Activated CD4-positive, CD25-positive, alpha-beta regulatory T cell treated with anti-CD3 and anti-CD28 coated beads, Interleukin-2, amount 50 U/mL, for 24 hours (primary cell): ENCODE data around the gene MYBPC2.

Experiments
- ATAC-seq, 2 donors: fragments of 150-1000 bp; cut with Tn5 transposase; one replicate each; pipeline ENCODE4 v1.10.0; 2021; ENCODE audit warnings: mild to moderate bottlenecking in 1 of 2, moderate library complexity in 1 of 2

Gene MYBPC2

DNA sequence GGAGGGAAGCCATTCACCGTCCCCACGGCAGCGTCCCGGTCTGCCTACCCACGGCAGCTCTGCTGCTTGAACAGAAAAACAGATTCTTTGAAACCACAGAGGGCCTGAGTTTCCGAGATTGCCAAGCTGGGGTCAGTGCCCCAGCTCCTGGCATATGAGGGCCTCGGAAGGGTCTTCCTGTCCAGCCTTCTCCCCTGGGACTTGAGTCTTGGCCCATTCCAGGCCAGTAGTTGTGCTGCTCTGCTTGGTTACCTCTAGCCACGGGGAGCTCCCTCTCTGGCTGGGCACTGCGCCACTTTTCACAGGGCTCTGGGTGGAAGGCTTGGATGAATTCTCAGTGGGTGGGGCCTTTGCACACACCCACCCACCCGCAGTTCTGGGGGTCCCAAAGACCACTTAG lies 22.6 kb upstream of the MYBPC2 start:
- no peak for ATAC-seq

DNA sequence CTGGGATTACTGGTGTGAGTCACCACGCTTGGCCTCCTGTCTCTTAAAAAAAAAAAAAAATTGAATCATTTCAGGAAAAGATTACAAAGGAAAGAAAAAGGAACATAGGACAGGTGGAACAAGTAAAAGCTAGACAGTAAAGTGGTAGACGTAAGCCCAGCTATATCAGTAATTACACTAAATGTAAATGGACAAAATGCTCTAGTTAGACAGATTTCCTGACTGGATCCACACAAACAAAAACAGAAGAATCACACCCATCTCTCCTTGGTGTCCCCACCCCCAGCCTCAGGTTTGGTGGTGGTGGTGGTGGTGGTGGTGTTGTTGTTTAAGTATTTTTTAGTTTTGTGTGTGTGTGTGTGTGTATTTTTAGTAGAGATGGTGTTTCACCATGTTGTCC lies 20.3 kb upstream of the MYBPC2 start:
- ATAC-seq: no peak

DNA sequence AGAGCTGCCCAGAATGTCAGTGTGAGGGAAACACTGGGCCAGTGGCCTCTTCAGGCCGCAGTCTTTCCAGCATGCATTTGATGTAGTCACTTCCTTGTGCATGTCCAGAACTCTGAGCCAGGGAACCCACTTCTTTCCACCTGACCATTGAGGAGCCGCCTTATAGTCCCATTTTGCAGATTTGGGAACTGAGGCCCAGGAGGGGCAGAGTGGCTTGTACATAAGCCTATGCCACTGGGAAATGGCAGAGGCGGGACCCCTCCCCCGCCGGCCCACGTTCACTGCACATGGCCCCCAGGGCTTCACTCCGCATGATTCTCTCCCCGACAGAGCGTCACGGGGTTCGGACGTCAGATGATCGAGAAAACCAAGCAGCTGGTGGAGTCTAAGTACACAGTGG lies 19.6 kb upstream of the MYBPC2 start:
- ATAC-seq: no peak

DNA sequence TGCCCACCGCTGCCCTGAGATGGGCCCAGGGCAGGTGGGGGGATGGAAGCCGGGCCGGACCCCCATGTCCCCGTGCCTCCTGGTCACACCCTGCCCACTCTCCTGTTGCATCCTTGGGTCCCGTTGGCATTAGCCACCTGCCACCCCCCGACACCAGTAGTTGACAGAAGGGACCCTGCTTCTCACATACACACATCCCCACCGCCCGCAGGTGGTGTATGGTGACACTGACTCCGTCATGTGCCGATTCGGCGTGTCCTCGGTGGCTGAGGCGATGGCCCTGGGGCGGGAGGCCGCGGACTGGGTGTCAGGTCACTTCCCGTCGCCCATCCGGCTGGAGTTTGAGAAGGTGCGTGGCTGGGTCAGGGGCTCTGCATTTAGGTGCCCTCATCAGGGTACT lies 19.2 kb upstream of the MYBPC2 start:
- ATAC-seq: no peak

DNA sequence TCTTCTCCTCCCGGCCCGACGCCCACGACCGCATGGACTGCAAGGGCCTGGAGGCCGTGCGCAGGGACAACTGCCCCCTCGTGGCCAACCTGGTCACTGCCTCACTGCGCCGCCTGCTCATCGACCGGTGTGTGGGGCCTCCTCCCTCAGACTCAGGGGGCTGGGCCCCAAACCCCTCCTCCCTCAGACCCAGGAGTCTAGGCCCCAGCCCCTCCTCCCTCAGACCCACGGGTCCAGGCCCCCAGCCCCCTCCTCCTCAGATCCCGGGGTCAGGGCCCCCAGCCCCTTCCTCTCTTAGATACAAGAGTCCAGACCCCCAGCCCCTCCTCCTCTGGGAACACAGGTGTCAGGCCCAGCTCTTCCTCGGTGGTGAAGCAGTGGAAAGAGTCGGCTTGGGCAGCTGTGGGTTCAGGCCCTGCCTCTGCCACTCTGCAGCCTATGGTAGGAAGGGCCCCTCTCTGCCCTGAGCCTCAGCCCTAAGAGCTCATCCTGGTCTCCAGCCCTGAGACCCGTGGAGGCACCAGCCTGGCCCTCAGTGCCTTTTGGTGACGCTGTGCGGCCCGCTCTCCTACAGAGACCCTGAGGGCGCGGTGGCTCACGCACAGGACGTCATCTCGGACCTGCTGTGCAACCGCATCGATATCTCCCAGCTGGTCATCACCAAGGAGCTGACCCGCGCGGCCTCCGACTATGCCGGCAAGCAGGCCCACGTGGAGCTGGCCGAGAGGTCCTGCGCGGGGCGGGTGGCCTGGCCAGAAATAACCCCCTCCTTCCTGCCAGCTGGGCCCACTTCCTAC lies 17.6 kb upstream of the MYBPC2 start:
- ATAC-seq: peak; percentile 69 to 76

DNA sequence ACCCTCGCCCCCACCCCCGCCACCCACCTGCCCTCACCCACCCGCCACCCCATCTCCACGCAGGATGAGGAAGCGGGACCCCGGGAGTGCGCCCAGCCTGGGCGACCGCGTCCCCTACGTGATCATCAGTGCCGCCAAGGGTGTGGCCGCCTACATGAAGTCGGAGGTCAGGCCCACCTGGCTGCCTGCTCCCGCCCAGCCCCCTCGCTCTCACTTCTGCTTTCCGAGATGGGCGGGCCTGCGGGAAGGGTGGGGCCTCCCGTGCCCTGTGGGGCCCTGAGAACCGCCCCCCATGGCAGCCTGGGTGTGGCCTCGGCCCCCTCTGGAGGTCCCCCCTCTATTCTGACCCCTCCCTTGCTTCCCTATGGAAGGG lies 17.0 kb upstream of the MYBPC2 start:
- ATAC-seq: peak; percentile 20 to 31

DNA sequence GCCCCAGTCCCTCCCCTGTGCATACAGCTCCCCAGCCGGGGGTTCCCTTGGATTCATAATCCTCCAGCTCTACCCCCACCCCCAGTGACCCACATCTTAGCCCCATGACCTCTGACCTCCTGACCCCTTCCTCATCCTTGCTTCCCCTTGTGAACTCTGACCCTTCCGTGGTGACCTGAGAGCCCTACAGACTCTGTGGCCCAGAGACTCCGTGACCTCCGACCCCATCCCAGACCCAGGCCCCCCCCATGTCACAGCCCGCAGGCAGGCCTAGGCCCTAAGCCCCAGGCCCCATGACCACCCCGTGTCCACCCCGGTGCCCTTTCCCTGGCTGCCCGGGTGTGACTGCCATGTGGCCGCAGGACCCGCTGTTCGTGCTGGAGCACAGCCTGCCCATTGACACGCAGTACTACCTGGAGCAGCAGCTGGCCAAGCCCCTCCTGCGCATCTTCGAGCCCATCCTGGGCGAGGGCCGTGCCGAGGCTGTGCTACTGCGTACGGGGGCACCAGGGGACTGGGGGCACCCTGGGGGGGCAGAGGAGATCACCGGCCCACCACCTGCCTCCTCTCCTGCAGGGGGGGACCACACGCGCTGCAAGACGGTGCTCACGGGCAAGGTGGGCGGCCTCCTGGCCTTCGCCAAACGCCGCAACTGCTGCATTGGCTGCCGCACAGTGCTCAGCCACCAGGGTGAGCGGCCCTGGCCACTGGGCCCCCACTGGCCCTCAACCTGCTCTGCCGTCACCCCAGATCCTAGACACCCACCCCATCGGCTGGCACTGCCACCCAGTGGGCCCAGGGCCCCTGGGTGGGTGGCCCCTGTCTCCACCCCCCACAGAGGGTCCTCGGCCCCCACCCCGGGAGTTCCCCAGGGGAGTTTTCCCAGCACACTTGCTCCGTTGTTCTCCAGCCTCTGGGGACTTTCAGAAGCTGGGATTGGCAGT lies 16.4 kb upstream of the MYBPC2 start:
- no peak for ATAC-seq

DNA sequence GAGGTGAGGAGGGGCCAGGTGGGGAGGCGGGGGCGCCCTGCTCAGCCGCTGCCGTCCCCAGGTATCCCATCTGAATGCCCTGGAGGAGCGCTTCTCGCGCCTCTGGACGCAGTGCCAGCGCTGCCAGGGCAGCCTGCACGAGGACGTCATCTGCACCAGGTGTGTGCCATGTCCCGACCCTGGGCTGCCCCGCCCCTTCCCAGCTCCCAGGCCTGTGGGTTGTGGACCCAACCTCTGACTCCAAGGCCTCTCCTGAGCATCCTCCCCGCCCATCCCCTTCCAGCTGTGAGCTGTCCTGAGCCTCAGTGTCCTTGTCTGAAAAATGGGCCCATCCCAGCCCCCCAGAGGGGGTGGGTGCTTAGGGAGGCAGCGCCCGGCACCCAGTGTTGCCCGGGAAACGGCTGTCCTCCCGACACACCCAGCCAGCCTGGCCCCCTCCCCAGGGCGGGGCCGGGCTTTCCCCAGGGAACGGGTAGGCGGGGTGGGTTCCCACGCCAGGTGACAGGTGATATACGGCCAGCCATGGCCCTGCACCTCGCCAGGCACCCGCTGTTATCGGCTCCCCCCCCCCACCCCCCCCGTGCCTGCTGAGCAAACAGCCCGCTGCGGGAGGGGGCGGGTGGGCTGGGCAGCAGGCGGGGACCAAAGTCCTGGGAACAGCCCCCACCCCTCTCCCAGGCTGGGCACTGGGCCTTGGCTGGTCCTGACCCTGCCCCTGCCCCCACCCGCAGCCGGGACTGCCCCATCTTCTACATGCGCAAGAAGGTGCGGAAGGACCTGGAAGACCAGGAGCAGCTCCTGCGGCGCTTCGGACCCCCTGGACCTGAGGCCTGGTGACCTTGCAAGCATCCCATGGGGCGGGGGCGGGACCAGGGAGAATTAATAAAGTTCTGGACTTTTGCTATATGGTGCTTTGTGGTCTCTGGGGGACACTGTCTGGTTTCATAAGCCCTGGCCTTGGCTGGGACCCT lies 15.3 kb upstream of the MYBPC2 start:
- no peak for ATAC-seq

DNA sequence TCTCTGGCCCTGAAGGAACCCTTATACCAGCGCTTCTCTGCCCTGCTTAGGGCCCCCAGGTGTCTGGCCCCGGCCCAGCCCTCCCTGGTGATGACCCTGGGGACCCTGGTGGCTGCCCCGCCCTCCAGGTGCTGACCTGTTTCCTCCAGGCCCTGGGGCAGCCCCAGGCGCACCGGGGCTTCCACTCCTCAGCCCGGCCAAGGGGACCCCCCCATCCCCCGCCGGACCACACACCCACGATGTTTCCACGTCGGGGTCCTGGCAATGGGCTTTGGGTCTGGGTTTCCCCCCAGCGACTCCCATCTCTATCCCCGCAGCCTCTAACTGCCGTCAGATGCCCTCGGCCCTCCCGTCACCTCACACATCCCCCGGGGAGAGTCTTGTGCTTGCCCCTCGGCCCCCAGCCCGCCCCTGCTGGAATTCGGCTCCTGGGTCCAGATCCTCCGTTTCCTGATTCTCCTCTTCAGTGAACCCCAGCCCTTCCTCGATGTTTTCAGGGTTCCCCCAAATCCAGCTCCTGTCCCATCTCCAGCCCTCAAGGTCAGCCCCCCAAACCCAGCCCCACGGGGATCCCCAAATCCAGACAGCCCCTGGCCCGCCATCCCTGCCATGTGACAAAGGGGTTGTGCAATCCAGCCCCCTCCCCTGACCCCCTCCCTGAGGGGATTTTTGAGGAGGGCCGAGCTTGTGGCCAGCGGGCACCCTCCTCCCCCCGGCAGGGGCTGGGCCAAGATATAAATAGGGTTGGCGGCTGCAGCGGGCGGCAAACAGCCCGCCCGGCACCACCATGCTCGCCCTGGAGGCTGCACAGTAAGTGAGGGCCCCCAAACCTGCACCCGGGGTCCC lies 14.3 kb upstream of the MYBPC2 start, which contains the start of gene SPIB:
Gene SPIB (plus strand): TSS at position 763 of the 846 bp plus-strand sequence. CDS start 25 bp downstream, at position 788.
- ATAC-seq: no peak

DNA sequence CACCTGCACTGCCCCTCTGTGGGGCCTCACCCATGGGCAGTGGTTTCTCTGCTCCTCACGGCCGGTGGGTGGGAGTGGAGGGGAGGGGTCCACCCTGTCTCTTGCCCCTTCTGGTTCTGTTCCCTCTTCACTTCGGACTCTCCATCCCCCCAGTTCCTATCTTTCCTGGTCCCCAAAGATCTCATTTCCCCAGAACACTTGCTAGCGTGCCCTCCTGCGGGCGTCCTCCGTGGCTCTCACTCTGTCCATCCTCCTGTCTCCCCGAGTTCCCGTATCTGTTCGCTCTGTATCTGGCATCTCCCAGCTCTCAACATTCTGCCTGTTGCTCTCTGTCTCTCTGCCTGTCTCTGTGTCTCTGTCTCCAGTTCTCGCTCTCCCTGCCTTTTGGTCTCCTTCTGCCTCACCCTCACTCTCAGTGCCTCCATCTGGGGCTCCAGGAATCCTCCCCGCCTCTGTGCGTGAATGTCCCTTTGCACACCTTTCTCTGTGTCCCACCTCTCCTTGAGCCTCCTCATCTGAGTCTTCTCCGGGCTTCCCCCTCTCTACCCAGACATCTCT lies 13.6 kb upstream of the MYBPC2 start:
- ATAC-seq: no peak

DNA sequence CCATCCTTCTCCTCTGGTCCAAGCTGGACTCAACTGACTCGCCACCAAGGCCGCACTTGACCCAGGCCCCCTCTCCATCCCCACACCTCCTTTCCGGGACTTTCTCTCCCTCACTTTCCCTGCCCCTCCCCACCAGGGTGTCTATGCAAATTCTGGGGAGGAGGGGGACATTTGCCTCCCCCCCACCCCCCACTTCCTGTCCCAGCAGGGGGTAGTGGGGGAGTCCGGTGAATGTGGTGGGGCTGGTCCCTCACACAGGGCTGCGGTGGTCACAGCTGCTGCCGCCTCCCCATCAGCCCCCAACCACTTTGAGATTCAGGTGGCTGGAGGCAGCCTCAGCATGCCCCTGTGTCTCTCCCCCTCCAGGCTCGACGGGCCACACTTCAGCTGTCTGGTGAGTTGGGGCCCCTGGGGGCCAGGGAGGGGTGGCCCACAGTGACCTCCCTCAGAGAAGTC lies 13.1 kb upstream of the MYBPC2 start:
- ATAC-seq: no peak

DNA sequence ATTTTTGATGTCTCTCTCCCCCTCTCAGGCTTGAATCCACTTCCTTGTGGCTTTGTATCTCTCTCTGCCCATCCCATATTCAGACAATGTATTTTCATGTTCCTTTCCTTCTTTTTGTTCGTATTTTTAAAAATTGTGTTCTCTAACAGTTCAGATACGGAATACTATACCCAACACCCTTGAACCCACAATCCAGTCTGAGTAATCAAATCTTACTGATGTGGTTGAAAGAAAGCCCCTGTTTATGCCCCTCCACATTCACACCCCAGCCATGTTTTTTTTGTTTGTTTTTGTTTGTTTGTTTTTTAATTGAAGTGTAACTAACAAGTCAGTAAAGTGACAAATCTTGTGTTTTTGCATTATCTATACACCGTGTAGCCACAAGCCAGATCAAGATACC lies 12.6 kb upstream of the MYBPC2 start:
- no peak for ATAC-seq

DNA sequence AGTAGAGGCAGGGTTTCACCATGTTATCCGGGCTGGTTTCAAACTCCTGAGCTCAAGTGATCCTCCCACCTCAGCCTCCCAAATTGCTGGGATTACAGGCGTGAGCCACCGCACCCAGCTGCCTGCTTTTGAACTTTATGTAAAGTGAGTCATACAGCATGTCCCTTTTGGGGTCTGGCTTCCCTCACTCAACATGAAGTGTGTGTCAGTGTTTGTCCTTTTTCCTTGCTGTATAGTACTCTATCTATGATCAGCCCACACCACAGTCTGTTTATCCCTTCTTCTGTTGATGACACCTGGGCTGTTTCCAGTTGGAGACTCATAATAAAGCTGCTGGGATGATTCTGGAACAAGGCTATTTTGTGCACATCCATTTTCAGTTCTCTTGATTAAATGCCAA lies 11.9 kb upstream of the MYBPC2 start:
- no peak for ATAC-seq

DNA sequence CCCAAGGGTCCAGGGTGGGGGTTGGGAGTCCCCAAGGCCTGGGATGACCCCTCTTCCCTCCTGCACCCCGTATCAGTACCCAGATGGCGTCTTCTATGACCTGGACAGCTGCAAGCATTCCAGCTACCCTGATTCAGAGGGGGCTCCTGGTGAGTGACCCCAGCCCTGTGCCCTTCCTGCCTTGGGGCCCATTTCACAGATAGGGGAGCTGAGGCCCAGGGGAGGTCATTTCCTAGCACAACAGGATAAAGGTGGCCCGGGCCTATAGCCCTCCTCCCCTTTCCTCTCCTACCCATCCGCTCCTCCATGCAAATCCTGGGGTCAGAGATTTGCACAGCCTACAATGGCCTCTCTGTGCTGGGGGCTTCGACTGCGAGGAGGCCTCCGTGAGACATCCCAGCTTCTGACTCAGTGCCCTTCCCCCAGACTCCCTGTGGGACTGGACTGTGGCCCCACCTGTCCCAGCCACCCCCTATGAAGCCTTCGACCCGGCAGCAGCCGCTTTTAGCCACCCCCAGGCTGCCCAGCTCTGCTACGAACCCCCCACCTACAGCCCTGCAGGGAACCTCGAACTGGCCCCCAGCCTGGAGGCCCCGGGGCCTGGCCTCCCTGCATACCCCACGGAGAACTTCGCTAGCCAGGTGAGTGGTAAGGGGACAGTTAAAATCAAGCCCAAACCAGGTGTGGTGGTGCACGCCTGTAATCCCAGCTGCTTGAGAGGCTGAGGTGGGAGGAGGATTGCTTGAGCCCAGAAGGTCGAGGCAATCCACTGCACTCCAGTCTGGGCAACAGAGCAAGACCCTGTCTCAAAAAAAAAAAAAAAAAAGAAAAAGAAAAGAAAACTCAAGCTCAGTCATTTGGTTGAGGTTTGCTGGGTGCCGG lies 10.1 kb upstream of the MYBPC2 start:
- ATAC-seq: no peak

DNA sequence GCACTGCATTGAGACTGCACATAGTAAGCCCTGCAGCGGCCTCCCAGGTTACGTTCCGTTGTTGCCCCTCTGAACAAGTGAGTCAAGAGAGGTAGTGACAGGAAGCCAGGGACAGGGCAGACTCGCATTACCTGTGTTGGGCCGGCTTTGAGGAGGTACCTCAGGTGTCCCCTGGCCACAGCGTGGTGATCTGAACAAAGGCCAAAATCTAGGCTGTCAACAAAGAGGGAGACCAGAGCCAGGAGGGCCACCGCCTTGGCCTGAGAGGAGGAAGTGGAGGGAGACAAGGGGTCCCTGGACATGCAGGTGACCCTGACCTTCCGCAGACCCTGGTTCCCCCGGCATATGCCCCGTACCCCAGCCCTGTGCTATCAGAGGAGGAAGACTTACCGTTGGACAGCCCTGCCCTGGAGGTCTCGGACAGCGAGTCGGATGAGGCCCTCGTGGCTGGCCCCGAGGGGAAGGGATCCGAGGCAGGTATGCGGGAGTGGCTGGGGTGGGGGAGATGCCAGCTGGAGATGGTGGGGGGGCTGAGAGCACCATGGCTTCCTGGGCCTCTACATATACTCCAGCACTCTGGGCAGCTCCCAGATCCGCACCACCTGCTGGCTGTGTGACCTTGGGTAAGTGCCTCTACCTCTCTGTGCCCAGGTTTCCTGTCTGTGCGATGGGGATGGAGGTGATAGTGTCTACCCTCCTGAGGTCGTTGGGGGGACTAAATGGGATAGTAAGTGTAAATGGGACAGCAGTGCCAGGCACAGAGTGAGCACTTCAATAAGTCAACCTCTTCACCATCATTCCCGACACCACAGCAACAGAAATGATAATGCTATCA lies 9.2 kb upstream of the MYBPC2 start:
- peak in 1 of 2 donors; percentile 9 for ATAC-seq

DNA sequence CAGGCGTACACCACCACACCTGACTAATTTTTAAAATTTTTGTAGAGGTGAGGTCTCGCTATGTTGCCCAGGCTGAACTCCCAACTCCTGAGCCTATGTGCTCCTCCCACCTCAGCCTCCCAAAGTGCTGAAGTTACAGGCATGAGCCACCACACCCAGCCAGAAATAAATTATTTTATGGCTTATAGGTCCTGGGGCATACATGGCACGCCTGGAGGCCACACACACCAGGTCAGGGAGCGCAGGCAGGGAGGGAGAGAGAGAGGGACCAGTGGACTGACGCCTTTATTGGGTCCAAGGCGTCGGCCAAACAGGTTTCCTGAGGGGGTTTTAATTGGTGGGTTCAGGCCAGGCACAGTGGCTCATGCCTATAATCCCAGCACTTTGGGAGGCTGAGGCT lies 7.1 kb upstream of the MYBPC2 start:
- ATAC-seq: no peak

DNA sequence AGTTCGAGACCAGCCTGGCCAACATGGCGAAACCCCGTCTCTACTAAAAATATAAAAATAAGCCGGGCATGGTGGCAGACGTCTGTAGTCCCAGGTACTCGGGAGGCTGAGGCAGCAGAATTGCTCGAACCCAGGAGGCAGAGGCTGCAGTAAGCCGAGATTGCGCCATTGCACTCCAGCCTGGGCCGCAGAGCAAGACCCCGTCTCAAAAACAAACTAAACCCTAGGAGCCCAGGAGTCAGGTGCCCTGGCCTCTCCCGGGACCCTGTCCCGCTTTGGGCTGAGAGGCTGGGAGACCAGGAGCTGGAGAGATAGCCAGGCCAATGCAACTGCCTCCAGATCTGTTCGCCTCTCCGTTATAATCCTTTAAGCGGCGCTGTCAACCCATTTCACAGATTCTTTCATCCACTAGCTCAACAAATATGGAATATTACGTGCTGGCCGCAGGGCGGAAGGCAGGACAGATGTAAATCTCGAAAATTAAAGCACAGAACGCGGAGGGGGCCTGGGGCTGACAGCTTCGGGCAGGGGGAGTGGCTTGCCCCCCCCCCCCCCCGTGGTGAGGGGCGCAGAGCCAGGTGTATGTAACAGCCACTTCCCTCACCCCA lies 5.3 kb upstream of the MYBPC2 start:
- ATAC-seq: no peak

DNA sequence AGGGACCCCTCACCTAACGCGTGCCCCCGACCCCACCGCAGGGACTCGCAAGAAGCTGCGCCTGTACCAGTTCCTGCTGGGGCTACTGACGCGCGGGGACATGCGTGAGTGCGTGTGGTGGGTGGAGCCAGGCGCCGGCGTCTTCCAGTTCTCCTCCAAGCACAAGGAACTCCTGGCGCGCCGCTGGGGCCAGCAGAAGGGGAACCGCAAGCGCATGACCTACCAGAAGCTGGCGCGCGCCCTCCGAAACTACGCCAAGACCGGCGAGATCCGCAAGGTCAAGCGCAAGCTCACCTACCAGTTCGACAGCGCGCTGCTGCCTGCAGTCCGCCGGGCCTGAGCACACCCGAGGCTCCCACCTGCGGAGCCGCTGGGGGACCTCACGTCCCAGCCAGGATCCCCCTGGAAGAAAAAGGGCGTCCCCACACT lies 4.7 kb upstream of the MYBPC2 start:
- ATAC-seq: no peak
